Measurements from ENCODE around the gene RFX2.
"Not testable (repeated sequence)": the region's sequence is repeated elsewhere in the genome, so short reads cannot be mapped to it uniquely, and the experiment has no call there.

The RFX2 gene

GRCh38 chr19:6073858-6074708, 36.2 kb downstream of the RFX2 start:
- DNase-seq = no peak

- not testable (repeated sequence) for DNase-seq
Measured at GRCh38 chr19:6073233-6073632, 37.1 kb downstream of the RFX2 start.

- DNase-seq = no peak
Measured at GRCh38 chr19:6071875-6072274, 38.4 kb downstream of the RFX2 start.

GRCh38 chr19:6070720-6071485, 39.4 kb downstream of the RFX2 start:
- DNase-seq = no peak

GRCh38 chr19:6070207-6070681, 40.1 kb downstream of the RFX2 start:
- DNase-seq = no peak

- DNase-seq = no peak
Measured at GRCh38 chr19:6069268-6069791, 41.0 kb downstream of the RFX2 start.

- DNase-seq = no peak
Measured at GRCh38 chr19:6068711-6069110, 41.6 kb downstream of the RFX2 start.

- no peak for DNase-seq
Measured at GRCh38 chr19:6067975-6068374, 42.3 kb downstream of the RFX2 start.

- no peak for DNase-seq
Measured at GRCh38 chr19:6066661-6067646, 43.3 kb downstream of the RFX2 start.

GRCh38 chr19:6065685-6066374, 44.5 kb downstream of the RFX2 start:
- DNase-seq = peak; percentile 65

- no peak for DNase-seq
Measured at GRCh38 chr19:6064336-6065073, 45.8 kb downstream of the RFX2 start.

GRCh38 chr19:6063576-6064335, 46.5 kb downstream of the RFX2 start:
- no peak for DNase-seq

- DNase-seq = no peak
Measured at GRCh38 chr19:6062961-6063575, 47.2 kb downstream of the RFX2 start.

GRCh38 chr19:6062274-6062673, 48.0 kb downstream of the RFX2 start:
- peak; percentile 59 for DNase-seq

GRCh38 chr19:6061376-6062130, 48.7 kb downstream of the RFX2 start:
- DNase-seq = no peak

GRCh38 chr19:6060600-6061375, 49.5 kb downstream of the RFX2 start:
- peak; percentile 47 for DNase-seq

GRCh38 chr19:6059988-6060599, 50.2 kb downstream of the RFX2 start:
- no peak for DNase-seq
